Measurements from ENCODE around the gene FOXD2.
"Not testable (repeated sequence)": the region's sequence is repeated elsewhere in the genome, so short reads cannot be mapped to it uniquely, and the experiment has no call there.

The FOXD2 gene

DNA sequence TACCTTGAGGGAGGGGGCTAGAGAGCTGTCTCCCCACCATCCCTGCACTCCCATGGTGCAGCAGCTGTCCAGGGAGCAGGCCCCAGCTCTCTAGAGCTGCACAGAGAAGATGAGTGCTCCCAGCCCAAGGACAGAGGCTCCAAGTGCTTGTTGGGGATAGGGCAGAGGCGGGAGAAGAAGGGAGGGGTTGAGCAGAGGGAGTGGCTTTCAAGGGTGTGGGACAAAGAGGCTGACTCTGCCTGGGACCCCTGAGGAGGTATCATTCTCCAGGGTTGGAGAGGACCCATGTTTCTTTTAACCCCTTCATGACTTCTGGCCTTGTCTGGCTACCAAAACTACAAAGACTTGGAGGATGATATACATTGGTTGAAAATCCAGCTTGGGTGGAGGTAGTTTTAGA lies 14.6 kb downstream of the FOXD2 start:
- no peak overlapping the region for H3K4me3 ChIP-seq (ENCODE audit: low read depth, low read length)
- DNase-seq (ENCODE audit: low read depth) = no peak
- TF ChIP-seq CTCF (IDR thresholded peaks at IDR 0.05; ENCODE audit: insufficient read depth, low read depth, low read length, missing control alignments) = no peak

DNA sequence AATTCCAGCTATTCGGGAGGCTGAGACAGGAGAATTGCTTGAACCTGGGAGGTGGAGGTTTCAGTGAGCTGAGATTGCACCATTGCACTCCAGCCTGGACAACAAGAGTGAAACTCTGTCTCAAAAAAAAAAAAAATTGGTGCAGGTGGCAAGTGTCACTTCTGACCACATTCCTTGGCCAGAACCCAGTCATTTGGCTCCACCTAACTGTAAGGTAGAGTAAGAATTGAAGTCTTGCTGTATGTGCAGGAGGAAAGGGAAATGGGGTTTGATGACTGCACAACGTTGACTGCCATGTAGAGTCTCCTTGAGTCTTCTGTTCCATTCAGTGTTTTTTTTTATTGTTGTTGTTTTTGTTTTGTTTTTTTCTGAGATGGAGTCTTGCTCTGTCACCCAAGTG lies 16.1 kb downstream of the FOXD2 start:
- DNase-seq (ENCODE audit: low read depth) = peak; percentile 38
- not testable (repeated sequence) for H3K4me3 ChIP-seq (ENCODE audit: low read depth, low read length)

- no peak overlapping the region for H3K4me3 ChIP-seq (ENCODE audit: low read depth, low read length)
- TF ChIP-seq CTCF (IDR thresholded peaks at IDR 0.05; ENCODE audit: insufficient read depth, low read depth, low read length, missing control alignments) = no peak
- DNase-seq (ENCODE audit: low read depth) = no peak
These were observed 18.4 kb downstream of the FOXD2 start for GRCh38 chr1:47456250-47456649.

DNA sequence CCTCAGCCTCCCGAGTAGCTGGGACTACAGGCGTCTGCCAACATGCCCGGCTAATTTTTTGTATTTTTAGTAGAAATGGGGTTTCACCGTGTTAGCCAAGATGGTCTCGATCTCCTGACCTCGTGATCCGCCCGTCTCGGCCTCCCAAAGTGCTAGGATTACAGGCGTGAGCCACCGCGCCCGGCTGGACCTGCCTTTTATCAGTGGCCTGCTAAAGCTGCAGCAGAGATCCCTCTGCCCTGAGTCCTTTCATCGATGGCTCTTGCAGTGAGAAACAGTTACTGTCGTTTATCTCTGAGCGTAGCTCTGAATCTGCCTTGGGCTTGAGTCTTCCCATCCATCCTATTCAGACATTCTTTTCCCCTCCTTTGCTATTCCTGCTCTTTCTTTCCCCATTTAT lies 19.7 kb downstream of the FOXD2 start:
- not testable (repeated sequence) for H3K4me3 ChIP-seq (ENCODE audit: low read depth, low read length); DNase-seq (ENCODE audit: low read depth)

GRCh38 chr1:47459253-47459788 lies 21.5 kb downstream of the FOXD2 start:
- no peak overlapping the region for H3K4me3 ChIP-seq (ENCODE audit: low read depth, low read length)
- no peak for TF ChIP-seq CTCF (IDR thresholded peaks at IDR 0.05; ENCODE audit: insufficient read depth, low read depth, low read length, missing control alignments)
- no peak for DNase-seq (ENCODE audit: low read depth)

DNA sequence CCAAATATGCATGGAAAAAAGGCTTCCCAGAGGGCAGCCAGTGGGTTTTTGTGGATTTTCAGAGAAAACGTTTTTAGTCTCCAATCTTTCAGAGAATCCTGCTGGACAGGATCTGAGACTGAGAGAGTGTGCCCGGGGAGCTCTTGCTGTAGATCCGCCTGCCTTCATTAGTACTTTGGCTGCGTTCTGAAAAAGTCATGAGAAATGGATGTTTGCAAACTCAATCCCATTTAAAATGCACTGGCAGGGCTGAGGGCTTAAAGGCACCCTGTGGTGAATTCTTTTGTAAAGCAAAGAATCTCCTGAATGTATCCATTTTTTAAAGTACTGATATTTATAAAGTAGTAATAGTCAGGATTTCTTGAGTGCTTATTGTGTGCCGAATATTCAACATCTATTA lies 22.2 kb downstream of the FOXD2 start:
- TF ChIP-seq CTCF (IDR thresholded peaks at IDR 0.05; ENCODE audit: insufficient read depth, low read depth, low read length, missing control alignments) = no peak
- no peak for DNase-seq (ENCODE audit: low read depth)
- H3K4me3 ChIP-seq (ENCODE audit: low read depth, low read length) = no peak overlapping the region

DNA sequence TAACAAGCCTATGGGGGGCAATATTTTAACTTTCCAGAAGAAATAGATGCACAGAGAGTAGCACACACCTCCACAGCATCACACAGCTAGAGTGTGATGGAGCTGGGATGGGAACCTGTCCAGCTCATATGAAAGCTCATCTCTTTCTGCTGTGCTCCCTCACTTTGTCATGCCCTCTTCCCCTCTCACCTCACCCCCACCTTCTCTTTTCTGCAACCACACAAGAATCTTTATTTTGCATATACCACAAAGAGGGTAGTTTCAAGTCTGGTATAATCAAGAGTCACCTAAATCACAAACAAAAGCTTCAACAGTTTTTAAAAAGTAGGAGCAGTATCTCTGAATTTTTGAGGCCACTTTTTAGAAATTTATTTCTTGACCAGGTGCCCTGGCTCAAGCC lies 22.6 kb downstream of the FOXD2 start:
- no peak overlapping the region for H3K4me3 ChIP-seq (ENCODE audit: low read depth, low read length)
- TF ChIP-seq CTCF (IDR thresholded peaks at IDR 0.05; ENCODE audit: insufficient read depth, low read depth, low read length, missing control alignments) = no peak
- DNase-seq (ENCODE audit: low read depth) = no peak

DNA sequence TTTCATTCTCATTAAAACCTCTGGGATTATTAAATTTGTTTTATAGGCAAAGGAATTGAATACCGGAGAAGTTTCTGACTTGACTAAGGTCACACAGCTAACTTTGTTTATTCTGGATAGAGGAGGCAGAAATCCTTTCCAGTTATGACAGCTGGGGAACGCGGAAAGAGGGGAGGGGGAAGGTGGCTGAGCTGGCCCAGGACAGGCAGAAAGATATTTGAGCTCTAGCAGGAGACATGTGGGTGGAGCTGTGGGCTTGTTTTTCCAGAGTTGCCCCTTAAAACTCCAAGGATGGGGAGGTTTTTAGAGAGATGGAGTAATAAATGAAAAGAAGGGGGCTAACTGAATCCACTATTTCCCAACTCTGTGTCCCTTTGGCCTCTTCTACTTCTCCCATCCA lies 27.8 kb downstream of the FOXD2 start:
- DNase-seq (ENCODE audit: low read depth) = no peak
- no peak overlapping the region for H3K4me3 ChIP-seq (ENCODE audit: low read depth, low read length)
- no peak for TF ChIP-seq CTCF (IDR thresholded peaks at IDR 0.05; ENCODE audit: insufficient read depth, low read depth, low read length, missing control alignments)

Measured in GM12865 (cell line).